Measurements from ENCODE around the gene GPR3.

GPR3 gene

DNA sequence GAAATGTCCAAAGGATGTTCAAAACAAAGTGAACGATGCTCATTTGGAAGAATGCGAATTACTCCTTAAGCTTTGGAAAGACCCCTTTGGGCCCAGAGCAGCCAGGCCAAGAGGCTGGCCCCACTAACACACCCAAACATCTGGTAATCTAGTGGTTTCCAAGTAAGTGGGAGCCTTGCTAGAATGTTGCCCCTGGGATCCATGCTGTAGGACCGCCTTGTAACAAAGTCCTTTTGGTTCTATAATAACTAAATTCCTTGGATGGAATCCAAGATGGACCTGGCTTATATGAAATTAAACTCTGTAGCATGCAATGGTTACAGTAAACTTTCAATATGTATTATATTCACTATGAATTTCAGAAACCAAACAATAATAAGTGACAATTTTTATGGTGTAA is 25.3 kb downstream of the GPR3 start:
- H3K4me3 ChIP-seq, result no peak overlapping the region
- peaks cover 63% of the 10 kb centered on the region for H3K36me3 ChIP-seq (ENCODE audit: insufficient read depth, low read length)

DNA sequence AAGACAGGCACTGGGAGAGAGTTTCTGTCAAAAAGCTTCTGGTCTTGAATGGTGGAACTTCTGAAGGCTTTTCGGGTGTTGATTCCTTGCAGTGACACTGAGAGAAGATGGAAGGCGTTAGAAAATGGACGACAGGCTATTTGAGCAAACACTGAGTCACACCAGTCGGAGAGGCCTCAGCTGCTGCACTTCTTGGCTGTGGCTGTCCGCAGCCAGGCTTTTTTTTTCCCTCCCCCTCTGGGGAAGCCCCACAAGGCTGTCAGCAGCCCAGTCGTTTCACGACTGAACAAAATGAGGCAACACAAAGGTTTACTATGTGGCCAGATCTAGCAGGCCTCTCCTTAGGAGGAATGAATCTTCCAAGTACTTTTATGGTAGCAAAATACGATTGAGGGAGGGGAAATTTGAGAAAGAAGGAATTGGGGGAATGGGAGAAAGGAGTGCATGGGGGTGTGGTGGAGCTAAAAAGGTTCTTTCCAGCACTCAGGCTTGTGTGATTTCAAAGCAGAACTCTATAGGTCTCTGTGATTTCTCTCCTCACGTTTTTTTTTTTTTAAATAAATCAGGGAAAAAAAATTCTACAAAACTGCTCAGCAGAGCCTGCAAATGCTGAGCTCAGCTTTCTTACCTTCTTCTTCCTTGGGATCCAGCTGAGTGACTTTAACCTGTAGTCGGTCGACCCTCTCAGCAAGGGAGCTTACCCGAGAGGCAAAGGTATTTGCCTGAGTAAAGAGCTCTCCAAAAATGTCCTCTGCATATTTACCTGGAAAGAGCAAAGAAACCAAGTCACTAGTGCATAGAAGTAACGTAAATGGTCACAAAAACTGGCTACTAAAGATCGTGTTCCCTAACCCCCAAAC is 26.1 kb downstream of the GPR3 start:
- no peak for DNase-seq (ENCODE audit: low read depth, low spot score)
- H3K9ac ChIP-seq (ENCODE audit: insufficient read length), result peak overlapping the region; percentile 20
- no peaks in the 10 kb centered on the region for H3K9me3 ChIP-seq (ENCODE audit: low read depth, low read length)
- TF ChIP-seq POLR2AphosphoS5 (IDR thresholded peaks at IDR 0.05; ENCODE audit: borderline replicate concordance, low read depth, low read length) (no peak), EZH2 (IDR thresholded peaks at IDR 0.05) (no peak), FOXP2 (optimal IDR thresholded peaks at IDR 0.05; ENCODE audit: control extremely low read depth, extremely low read length, insufficient read depth) (no peak)
- H3K4me3 ChIP-seq, result no peak overlapping the region
- H3K27ac ChIP-seq, result peak overlapping the region; percentile 74; the same call in 1 of the 2 replicates
- H3K36me3 ChIP-seq (ENCODE audit: insufficient read depth, low read length), result peaks cover 55% of the 10 kb centered on the region

More for the DNA sequence above, 25.3 kb downstream of the GPR3 start:
- no peak overlapping the region for H3K27ac ChIP-seq
- no peak overlapping the region for H3K9ac ChIP-seq (ENCODE audit: insufficient read length)
- TF ChIP-seq EZH2 (IDR thresholded peaks at IDR 0.05) (no peak), POLR2AphosphoS5 (IDR thresholded peaks at IDR 0.05; ENCODE audit: borderline replicate concordance, low read depth, low read length) (no peak)
- DNase-seq (ENCODE audit: low read depth, low spot score), result no peak
- H3K9me3 ChIP-seq (ENCODE audit: low read depth, low read length), result no peaks in the 10 kb centered on the region

DNA sequence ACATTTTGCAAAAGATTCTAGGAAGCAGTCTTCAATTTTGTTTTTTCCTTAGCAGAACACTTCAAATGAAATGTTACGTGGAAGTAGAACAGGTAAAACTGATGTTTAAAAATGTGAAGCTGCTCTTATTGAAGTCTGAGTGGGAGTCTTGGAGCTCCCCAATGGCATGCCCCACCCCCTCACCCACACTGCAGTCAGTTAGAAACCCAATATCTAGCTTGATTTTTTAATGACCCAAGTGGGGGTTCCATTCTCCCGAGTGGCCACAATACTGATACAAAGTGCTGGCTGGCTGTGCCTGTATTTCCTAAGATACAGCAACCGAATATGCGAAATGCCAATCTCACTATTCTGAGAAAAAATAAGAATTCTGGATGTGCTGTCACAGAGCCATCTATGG is 31.3 kb downstream of the GPR3 start:
- no peak for DNase-seq (ENCODE audit: low read depth, low spot score)
- no peak overlapping the region for H3K9ac ChIP-seq (ENCODE audit: insufficient read length)
- H3K36me3 ChIP-seq (ENCODE audit: insufficient read depth, low read length), result peaks cover 34% of the 10 kb centered on the region
- H3K4me3 ChIP-seq, result no peak overlapping the region
- H3K27ac ChIP-seq, result peak overlapping the region; percentile 31; the same call in 1 of the 2 replicates
- no peaks in the 10 kb centered on the region for H3K9me3 ChIP-seq (ENCODE audit: low read depth, low read length)
- no peak for TF ChIP-seq FOXP2 (optimal IDR thresholded peaks at IDR 0.05; ENCODE audit: control extremely low read depth, extremely low read length, insufficient read depth)
- no peak for TF ChIP-seq EZH2 (IDR thresholded peaks at IDR 0.05)
- no peak for TF ChIP-seq POLR2AphosphoS5 (IDR thresholded peaks at IDR 0.05; ENCODE audit: borderline replicate concordance, low read depth, low read length)

DNA sequence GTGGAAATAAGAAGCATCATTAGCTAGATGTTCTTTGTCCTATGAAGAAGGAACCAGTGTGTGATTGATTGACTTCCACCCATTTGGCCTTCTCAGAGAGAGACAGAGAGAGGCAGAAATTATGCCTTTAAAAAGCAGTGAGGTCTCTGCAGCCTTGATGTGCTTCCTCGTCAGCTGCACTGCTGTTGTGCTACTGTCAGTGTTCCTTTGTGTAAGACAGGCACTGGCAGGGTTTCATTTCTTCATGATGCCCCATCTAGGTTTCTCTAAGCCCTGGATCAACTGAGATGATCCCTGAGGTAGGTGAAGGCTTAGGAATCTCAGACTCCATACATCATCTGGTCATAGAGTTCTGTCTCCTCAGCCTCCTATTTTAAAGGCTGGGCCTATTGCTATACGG is 34.9 kb downstream of the GPR3 start:
- no peak for DNase-seq (ENCODE audit: low read depth, low spot score)
- Histone ChIP-seq H3K36me3 (ENCODE audit: insufficient read depth, low read length) (peaks cover 31% of the 10 kb centered on the region), H3K27ac (peak overlapping the region; percentile 92; the same call in 1 of the 2 replicates), H3K4me3 (no peak overlapping the region), H3K9me3 (ENCODE audit: low read depth, low read length) (no peaks in the 10 kb centered on the region), H3K9ac (ENCODE audit: insufficient read length) (no peak overlapping the region)
- TF ChIP-seq FOXP2 (optimal IDR thresholded peaks at IDR 0.05; ENCODE audit: control extremely low read depth, extremely low read length, insufficient read depth) (no peak), POLR2AphosphoS5 (IDR thresholded peaks at IDR 0.05; ENCODE audit: borderline replicate concordance, low read depth, low read length) (no peak), EZH2 (IDR thresholded peaks at IDR 0.05) (no peak)

DNA sequence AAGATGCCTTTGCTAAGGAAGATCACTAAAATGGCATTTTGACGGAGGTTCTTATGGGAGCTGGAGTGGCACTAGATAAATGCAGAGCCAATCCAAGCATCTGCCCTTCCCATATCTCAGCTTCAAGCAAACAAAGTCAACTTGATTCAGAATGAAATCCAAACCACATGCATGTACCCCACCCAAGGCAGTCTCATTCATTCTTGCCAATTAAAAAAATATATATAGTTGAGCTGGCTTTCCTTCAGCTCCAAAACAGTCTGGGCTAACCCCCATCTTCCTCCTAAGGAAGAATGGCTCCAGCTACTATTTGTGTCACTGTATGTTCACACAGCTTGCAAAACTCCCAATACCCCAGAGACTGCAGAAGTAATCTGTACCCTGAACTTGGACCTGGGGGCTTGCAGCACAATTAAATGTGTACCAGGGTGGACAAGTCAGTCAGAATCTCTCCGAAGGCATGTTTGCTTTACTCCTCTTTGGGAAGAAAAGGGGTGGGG is 35.4 kb downstream of the GPR3 start:
- no peak for DNase-seq (ENCODE audit: low read depth, low spot score)
- peak overlapping the region; percentile 72 for H3K4me3 ChIP-seq
- peak overlapping the region; percentile 92 for H3K27ac ChIP-seq
- peaks cover 31% of the 10 kb centered on the region for H3K36me3 ChIP-seq (ENCODE audit: insufficient read depth, low read length)
- no peaks in the 10 kb centered on the region for H3K9me3 ChIP-seq (ENCODE audit: low read depth, low read length)
- TF ChIP-seq FOXP2 (optimal IDR thresholded peaks at IDR 0.05; ENCODE audit: control extremely low read depth, extremely low read length, insufficient read depth) (no peak), POLR2AphosphoS5 (IDR thresholded peaks at IDR 0.05; ENCODE audit: borderline replicate concordance, low read depth, low read length) (no peak), EZH2 (IDR thresholded peaks at IDR 0.05) (no peak)
- H3K9ac ChIP-seq (ENCODE audit: insufficient read length), result peak overlapping the region; percentile 53

DNA sequence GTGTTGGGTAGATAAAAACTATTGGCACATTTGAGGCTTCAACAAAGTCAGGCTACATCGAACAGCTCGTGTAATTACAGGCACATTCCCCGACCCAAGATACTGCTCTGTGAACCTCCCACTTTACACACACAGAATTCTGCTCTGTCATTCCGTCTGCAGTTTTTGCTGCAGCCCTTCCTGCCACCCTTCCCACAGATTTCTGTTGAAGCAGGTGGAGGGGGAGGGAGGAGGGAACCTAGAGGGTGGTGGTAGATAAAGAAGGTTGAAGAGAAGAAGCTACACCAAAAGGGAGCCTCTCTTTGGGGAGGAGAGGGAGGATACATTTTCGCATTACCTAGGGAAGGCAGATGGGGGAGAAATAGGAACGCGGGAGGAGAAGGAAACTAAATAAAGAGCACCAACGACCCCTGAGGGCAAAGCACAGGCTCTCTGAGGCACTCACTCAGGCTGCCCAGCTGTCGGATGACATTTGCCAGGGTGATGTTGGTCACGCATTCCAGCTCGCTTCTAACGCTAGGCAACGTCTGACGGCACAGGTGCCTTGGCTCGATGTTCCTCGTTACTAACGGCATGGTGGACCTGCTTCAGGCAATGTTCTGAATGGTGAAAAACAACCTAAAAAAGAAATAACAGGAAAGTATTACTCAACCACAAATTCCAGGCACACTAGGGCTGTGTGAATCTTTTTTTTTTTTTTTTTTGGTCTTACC is 36.0 kb downstream of the GPR3 start:
- H3K9ac ChIP-seq (ENCODE audit: insufficient read length), result peak overlapping the region; percentile 69
- peak overlapping the region; percentile 72 for H3K4me3 ChIP-seq
- H3K36me3 ChIP-seq (ENCODE audit: insufficient read depth, low read length), result peaks cover 31% of the 10 kb centered on the region
- TF ChIP-seq EZH2 (IDR thresholded peaks at IDR 0.05), result no peak
- no peak for TF ChIP-seq POLR2AphosphoS5 (IDR thresholded peaks at IDR 0.05; ENCODE audit: borderline replicate concordance, low read depth, low read length)
- TF ChIP-seq FOXP2 (optimal IDR thresholded peaks at IDR 0.05; ENCODE audit: control extremely low read depth, extremely low read length, insufficient read depth), result no peak
- no peak for DNase-seq (ENCODE audit: low read depth, low spot score)
- H3K27ac ChIP-seq, result peak overlapping the region; percentile 92
- no peaks in the 10 kb centered on the region for H3K9me3 ChIP-seq (ENCODE audit: low read depth, low read length)

DNA sequence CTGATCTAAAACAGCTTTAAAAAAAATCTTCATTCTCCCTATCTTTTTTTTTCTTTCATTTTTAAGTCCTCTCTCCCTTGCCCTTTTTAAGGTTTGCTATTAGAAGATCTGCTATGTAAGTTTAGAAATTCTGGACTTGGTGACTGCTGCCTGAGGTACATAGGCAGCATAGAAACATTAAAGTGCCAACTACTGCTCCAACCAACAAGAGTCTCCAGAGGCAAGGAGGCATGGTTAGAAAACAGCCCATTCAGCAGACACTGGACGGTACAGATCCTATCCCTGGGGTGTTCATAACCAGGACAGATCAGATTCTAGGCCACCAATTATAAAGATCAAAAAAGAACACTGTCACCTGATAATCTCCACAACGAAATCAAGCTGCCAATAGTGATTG is 36.6 kb downstream of the GPR3 start:
- peak overlapping the region; percentile 92 for H3K27ac ChIP-seq
- no peak for TF ChIP-seq EZH2 (IDR thresholded peaks at IDR 0.05)
- TF ChIP-seq POLR2AphosphoS5 (IDR thresholded peaks at IDR 0.05; ENCODE audit: borderline replicate concordance, low read depth, low read length), result no peak
- no peak for TF ChIP-seq FOXP2 (optimal IDR thresholded peaks at IDR 0.05; ENCODE audit: control extremely low read depth, extremely low read length, insufficient read depth)
- no peaks in the 10 kb centered on the region for H3K9me3 ChIP-seq (ENCODE audit: low read depth, low read length)
- DNase-seq (ENCODE audit: low read depth, low spot score), result no peak
- peak overlapping the region; percentile 72 for H3K4me3 ChIP-seq
- peaks cover 31% of the 10 kb centered on the region for H3K36me3 ChIP-seq (ENCODE audit: insufficient read depth, low read length)
- peak overlapping the region; percentile 69 for H3K9ac ChIP-seq (ENCODE audit: insufficient read length)

DNA sequence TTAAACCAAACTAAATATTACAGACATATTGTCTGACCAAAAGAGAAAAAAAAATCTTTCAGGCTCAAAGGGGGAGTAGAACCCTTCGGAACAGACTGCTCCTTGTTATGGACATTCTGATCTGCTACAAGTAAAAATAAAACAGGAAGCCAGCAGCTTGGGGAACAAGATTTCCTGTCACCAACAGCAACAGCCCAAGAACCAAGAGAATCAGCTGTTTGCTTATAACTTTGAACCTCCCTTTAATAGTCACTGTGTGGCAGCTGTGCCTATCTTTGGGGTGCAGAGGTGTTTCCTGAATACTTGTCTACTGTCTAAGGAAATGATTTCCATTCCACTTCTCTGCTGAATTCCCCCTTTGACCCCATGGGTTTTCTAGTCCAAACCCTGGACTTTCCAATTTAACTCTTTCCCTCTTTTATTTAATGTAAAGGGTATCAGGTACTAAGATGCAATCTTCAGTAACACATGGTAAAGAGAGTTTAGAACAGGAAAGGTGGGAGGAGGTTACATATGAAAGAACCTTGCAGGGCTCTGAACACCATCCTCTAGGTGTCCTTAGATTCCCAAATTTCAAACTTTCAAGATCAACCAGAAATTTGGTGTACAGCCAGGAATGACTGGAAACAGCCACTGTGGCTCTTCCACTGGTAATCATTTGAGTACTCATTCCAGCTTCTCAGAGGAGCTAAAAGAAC is 38.6 kb downstream of the GPR3 start:
- TF ChIP-seq POLR2AphosphoS5 (IDR thresholded peaks at IDR 0.05; ENCODE audit: borderline replicate concordance, low read depth, low read length), result no peak
- H3K9ac ChIP-seq (ENCODE audit: insufficient read length), result no peak overlapping the region
- H3K9me3 ChIP-seq (ENCODE audit: low read depth, low read length), result no peaks in the 10 kb centered on the region
- no peak for DNase-seq (ENCODE audit: low read depth, low spot score)
- H3K4me3 ChIP-seq, result no peak overlapping the region
- H3K36me3 ChIP-seq (ENCODE audit: insufficient read depth, low read length), result peaks cover 23% of the 10 kb centered on the region
- H3K27ac ChIP-seq, result peak overlapping the region; percentile 40; the same call in 1 of the 2 replicates

Measured in SK-N-MC (cell line).